ENCODE measurements around the gene GTF2B. TPM values are rescaled to one million over a fixed set of nuclear protein-coding genes. Genes with fewer than 3 reads are reported as not detected.
A peak's percentile ranks its signal among the peaks of the same experiment; 100 is the strongest.

Gene GTF2B
- total RNA-seq, 1 experiment from 2014 or later = 21.9 TPM

GRCh38 chr1:88900883-88901282 lies 9.5 kb upstream of the GTF2B start:
- no peak for DNase-seq
- POLR2A ChIA-PET (ENCODE audit: unreplicated experiment) = interaction anchor here (0.5 kb wide), 1 partner anchor 203 kb away, joined by 4 read pairs; no protein-coding TSS in a partner anchor
- Histone ChIP-seq H3K4me1 (replicated peaks; ENCODE audit: insufficient read depth) (no peaks in the 10 kb centered on the region), H3K4me3 (no peak overlapping the region), H3K27ac (no peak overlapping the region), H2AFZ (no peak overlapping the region), H3K36me3 (ENCODE audit: low read depth) (no peaks in the 10 kb centered on the region), H4K20me1 (ENCODE audit: insufficient read depth) (no peaks in the 10 kb centered on the region), H3K79me2 (ENCODE audit: low read depth) (no peaks in the 10 kb centered on the region), H3K9me2 (ENCODE audit: insufficient read depth) (no peaks in the 10 kb centered on the region), H3K9me3 (ENCODE audit: insufficient read depth, low read depth) (no peaks in the 10 kb centered on the region), H3K4me2 (no peak overlapping the region), H3K27me3 (ENCODE audit: insufficient read depth, low read depth) (no peaks in the 10 kb centered on the region), H3F3A (ENCODE audit: insufficient read depth, low read depth) (no peaks in the 10 kb centered on the region)
- CTCF ChIA-PET = no interaction called here
- intact Hi-C loops (cut with micrococcal nuclease; ENCODE audit: unreplicated experiment) = no loop called here
- TF ChIP-seq CTCF (conservative IDR thresholded peaks at IDR 0.05) (no peak), EZH2 (IDR thresholded peaks at IDR 0.05; ENCODE audit: low read depth) (no peak)
- no TSS peak for BruUV-seq (replicated peaks)

GRCh38 chr1:88897070-88897730 lies 5.8 kb upstream of the GTF2B start:
- TF ChIP-seq EZH2 (IDR thresholded peaks at IDR 0.05; ENCODE audit: low read depth) = no peak
- TF ChIP-seq CTCF (conservative IDR thresholded peaks at IDR 0.05) = no peak
- Histone ChIP-seq H3K4me1 (replicated peaks; ENCODE audit: insufficient read depth) (peaks cover 7% of the 10 kb centered on the region), H3K9me3 (ENCODE audit: insufficient read depth, low read depth) (no peaks in the 10 kb centered on the region), H3K27ac (no peak overlapping the region), H3K4me3 (no peak overlapping the region), H3K79me2 (ENCODE audit: low read depth) (no peaks in the 10 kb centered on the region), H3K4me2 (no peak overlapping the region), H2AFZ (no peak overlapping the region), H3K9me2 (ENCODE audit: insufficient read depth) (no peaks in the 10 kb centered on the region), H3K36me3 (ENCODE audit: low read depth) (no peaks in the 10 kb centered on the region), H3F3A (ENCODE audit: insufficient read depth, low read depth) (peaks cover 1% of the 10 kb centered on the region; the same call in 1 of the 2 replicates), H3K27me3 (ENCODE audit: insufficient read depth, low read depth) (no peaks in the 10 kb centered on the region), H4K20me1 (ENCODE audit: insufficient read depth) (no peaks in the 10 kb centered on the region)
- no peak for DNase-seq
- no TSS peak for BruUV-seq (replicated peaks)
- ChIA-PET POLR2A (ENCODE audit: unreplicated experiment) (no interaction called here), CTCF (no interaction called here)
- intact Hi-C loops (cut with micrococcal nuclease; ENCODE audit: unreplicated experiment) = no loop called here

GRCh38 chr1:88892357-88892877 lies 1.1 kb upstream of the GTF2B start:
- Histone ChIP-seq H3K27me3 (ENCODE audit: insufficient read depth, low read depth) (no peaks in the 10 kb centered on the region), H3K27ac (peak overlapping the region; percentile 73), H3K4me3 (peak overlapping the region; percentile 93), H3K4me2 (peak overlapping the region; percentile 98), H3K9me3 (ENCODE audit: insufficient read depth, low read depth) (no peaks in the 10 kb centered on the region), H4K20me1 (ENCODE audit: insufficient read depth) (peaks cover 18% of the 10 kb centered on the region; the same call in 1 of the 2 replicates), H3K36me3 (ENCODE audit: low read depth) (peaks cover 8% of the 10 kb centered on the region), H3K79me2 (ENCODE audit: low read depth) (peaks cover 39% of the 10 kb centered on the region), H3K4me1 (replicated peaks; ENCODE audit: insufficient read depth) (peaks cover 20% of the 10 kb centered on the region), H3K9me2 (ENCODE audit: insufficient read depth) (no peaks in the 10 kb centered on the region), H3F3A (ENCODE audit: insufficient read depth, low read depth) (peaks cover 8% of the 10 kb centered on the region; the same call in 1 of the 2 replicates), H2AFZ (peak overlapping the region; percentile 93)
- ChIA-PET CTCF (interaction anchor here (0.6 to 0.7 kb wide), 2 partner anchors 207 to 1792 kb away, joined by 4 to 6 read pairs; no protein-coding TSS in a partner anchor), POLR2A (ENCODE audit: unreplicated experiment) (interaction anchor here (0.6 to 0.7 kb wide), 5 partner anchors 27 to 1897 kb away, joined by 3 to 8 read pairs (median 3); no protein-coding TSS in a partner anchor)
- no TSS peak for BruUV-seq (replicated peaks)
- intact Hi-C loops (cut with micrococcal nuclease; ENCODE audit: unreplicated experiment) = loop anchor here (1.0 to 5.0 kb wide), 2 partner anchors 100 to 210 kb away; partner anchors contain the start of genes KYAT3, PKN2 and RBMXL1
- TF ChIP-seq CTCF (conservative IDR thresholded peaks at IDR 0.05) (no peak), EZH2 (IDR thresholded peaks at IDR 0.05; ENCODE audit: low read depth) (no peak)
- DNase-seq = peak; percentile 48 to 99

All from PC-9 (cell line).